SKM-1 treated with dmso at 0.1 percent for 144 hours (cell line): Measurements from ENCODE around the gene MRPL41.
A peak's percentile ranks its signal among the peaks of the same experiment; 100 is the strongest.
"Not testable (repeated sequence)": the region's sequence is repeated elsewhere in the genome, so short reads cannot be mapped to it uniquely, and the experiment has no call there.

Source experiments
- DNase-seq: peaks from one replicate; lab custom pipeline; 2025; ENCODE audit not compliant: unreplicated experiment; lab: John Stamatoyannopoulos, UW

The MRPL41 gene

DNA sequence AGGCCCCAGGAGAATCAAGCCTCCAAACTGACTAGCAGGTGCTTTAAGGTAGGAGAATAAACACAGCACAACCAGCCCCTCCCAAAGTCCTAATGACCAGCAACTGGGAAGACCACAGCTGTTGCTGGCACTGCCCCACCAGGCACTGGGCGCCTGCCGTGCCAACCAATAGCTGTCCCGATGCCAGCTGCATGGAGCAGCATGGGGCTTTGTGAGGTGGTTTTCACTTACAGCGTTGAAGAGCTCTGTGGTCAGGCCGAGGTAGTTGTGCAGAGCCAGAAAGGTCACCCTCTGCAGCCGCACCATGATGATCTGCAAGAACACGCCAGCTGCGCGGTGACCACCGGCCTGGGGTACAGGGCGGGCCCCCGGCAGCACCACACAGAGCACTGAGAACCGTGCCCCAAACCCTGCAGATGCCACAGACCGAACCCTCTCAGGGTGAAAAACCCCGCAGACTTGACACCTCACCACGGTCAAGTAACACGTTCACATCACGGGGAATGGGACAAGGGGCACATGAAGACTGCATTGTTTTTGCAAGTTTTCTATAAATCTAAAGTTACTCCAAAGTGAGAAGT, 30.2 kb upstream of the MRPL41 start:
- no peak for DNase-seq

DNA sequence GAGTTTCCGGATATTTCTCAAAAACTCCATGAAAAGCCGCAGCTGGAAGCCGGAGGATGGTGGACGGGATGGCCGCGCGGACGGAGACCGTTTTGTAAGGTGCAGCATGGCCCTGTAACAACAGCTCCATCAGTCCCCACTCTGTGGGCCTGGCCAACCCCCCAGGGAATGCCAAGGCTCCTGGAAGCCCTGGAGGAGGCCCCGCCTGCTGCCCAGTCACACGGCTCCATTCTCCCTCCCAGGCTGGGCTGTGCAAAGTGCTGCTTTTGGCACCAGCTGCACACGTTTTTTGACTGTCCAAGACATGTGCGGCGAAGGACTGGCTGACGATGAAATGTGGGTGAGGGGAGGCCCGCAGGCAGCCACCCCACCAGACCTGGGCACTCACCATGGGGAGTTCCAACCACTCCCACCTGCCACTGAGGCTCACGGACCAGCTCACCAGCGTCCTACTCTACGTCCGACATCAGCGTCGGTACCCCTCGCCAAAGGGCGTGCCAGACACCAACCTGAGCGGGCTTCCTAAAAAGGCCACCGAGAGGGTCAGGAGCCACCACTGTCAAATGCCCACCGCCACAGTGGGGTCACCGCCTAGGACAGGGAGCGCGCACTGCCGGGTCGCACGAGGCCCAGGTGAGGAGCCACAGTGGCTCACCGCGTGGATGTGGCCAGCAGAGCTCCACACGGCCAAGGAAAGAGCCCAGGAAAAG, 28.8 kb upstream of the MRPL41 start:
- DNase-seq, result no peak

DNA sequence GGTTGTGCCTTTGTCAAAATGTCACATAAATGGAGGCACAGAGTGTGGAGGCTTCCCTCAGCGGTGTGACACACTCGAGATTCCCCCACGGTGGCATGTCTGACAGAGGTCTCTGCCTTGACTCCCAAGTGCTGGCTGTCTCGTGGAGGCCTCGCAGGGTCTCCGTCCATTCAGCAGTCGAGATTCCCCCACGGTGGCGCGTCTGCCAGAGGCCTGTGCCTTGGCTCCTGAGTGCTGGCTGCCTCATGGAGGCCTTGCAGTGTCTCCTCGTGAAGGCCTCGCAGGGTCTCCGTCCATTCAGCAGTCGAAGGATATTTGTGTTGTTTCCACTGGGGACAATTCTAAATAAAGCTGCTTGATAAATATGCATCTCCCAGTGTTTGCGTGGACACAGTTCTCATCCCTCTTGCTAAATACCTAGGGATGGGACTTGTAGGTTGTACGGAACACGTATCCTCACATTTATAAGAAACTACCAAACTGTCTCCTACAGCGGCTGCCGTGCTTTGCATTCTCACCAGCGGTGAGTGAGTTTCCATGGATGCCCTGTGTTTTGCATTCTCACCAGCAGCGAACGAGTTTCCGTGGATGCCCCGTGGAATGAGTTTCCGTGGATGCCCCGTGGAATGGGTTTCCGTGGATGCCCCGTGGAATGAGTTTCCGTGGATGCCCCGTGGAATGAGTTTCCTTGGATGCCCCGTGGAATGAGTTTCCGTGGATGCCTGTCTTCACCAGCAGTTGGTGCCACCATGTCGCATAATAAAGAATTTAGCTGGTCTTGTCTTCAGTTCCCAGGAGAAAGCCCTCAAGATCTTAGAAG, 27.3 kb upstream of the MRPL41 start:
- DNase-seq, result no peak

DNA sequence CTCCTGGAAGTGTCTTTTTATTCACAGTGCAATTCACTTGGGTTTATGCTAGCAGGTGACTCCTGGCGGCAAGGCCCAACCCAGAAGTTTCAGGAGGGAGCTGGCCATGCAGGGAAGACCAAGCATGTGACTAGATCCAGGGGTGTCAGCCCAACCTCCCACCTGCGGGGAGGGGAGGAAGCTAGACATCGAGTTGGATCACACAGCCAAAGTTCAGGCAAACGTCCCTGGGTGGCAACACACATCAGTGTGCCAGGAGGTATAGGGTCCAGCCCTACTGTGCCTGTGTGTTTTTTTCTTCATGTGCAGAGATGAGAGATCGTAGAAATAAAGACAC, 26.7 kb upstream of the MRPL41 start:
- DNase-seq, result no peak

DNA sequence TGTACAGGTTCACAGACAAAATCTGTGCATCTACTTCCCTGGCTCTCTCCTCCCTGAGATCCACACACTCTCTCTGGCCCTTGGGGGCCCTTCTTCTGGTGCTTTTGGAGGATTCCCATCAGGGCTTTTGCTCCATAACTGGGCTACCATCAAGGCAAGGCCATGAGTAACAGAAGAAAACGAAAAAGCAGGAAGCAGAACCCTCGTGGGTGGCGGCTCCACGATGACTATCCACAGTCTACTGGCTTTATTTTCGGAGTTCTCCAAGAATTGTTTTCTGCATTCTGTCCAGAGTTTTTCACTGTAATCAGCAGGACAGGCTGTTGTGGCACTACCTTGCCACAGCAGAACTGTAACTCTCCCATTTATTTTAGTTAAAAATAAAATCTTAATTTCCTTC, 21.3 kb upstream of the MRPL41 start:
- DNase-seq, result no peak

DNA sequence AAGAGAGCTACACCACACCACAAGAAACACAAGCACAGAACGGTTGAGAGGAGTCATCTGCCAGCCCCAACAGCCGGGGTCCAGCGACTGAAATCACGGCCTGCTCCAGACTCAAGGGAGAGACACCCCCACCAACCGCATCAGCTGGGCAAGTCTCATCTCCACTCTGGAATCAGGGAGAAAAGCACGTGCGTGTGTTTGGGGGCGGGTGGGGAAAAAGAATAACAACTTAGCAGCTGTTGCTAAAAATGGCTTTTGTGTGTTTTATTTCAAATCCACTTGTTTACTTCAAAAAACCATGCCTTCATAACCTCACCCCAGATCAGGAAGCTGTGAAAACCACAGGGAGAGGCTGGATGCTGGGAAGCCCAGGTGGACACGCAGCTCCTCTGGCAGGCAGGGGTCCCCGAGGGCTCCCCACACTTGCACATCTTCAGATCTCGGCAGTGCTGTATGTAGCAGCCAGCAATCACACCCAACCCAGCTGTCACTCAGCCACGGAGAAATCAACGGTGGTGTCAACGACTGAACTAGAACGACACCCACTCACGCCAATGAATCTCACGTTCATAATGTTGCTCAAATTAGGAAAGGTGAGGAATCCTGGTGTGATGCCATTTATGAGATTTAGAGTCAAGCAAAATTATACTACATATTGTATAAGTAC, 20.4 kb upstream of the MRPL41 start:
- DNase-seq, result no peak

DNA sequence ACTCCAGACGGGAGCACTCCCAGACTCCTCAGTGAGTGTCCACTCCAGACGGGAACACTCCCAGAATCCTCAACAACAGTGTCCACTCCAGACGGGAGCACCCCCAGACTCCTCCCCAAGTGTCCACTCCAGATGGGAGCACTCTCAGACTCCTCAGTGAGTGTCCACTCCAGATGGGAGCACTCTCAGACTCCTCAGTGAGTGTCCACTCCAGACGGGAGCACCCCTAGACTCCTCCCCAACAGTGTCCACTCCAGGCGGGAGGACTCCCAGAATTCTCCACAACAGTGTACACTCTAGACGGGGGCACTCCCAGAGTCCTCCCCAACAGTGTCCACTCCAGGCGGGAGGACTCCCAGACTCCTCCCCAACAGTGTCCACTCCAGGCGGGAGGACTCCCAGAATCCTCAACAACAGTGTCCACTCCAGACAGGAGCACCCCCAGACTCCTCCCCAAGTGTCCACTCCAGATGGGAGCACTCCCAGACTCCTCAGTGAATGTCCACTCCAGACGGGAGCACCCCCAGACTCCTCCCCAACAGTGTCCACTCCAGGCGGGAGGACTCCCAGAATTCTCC, 18.7 kb upstream of the MRPL41 start:
- DNase-seq, result not testable (repeated sequence)

DNA sequence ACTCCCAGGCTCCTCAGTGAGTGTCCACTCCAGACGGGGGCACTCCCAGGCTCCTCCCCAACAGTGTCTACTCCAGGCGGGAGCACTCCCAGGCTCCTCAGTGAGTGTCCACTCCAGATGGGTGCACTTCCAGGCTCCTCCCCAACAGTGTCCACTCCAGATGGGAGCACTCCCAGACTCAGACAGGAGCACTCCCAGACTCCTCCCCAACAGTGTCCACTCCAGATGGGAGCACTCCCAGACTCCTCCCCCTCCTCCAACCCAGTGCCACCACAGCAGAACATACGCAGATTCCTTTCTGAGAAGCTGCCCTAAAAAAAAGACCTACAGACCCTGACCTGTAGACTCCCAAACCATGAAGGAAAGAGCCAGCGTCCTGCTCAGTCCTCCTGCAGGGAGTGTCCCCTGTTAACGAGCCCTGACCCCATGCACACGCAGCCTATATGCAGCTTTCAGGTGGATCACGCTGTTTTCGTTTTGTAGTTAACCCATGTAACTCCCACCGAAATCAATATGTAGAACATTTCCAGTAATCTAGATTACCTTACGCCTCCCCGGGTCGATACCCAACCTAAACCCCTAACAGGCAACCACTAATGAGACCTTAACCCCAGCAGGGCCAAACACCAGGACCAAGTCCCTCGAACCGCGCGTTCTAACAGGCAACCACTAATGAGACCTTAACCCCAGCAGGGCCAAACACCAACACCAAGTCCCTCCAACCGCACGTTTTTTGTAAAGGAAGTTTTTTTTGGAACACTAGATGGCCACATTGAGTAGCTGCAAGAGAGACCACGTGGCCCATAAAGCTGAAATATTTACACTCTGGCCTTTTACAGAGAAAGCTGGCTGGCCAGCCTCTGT, 17.2 kb upstream of the MRPL41 start:
- peak; percentile 72 for DNase-seq

DNA sequence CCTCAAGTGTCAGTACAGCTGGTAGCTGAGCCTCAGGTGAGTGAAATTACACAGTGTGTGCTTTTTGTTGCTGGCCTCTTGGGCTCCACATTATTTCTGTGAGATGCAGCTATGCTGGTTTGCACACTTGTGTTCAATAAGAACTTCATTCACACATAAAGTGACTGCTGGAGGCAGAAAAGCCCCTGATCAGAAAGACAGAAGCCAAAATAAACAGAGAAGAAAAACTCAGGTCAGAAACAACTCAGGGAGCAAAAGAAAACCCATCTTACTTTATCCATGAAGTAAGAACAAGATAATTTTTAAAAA, 16.6 kb upstream of the MRPL41 start:
- no peak for DNase-seq

DNA sequence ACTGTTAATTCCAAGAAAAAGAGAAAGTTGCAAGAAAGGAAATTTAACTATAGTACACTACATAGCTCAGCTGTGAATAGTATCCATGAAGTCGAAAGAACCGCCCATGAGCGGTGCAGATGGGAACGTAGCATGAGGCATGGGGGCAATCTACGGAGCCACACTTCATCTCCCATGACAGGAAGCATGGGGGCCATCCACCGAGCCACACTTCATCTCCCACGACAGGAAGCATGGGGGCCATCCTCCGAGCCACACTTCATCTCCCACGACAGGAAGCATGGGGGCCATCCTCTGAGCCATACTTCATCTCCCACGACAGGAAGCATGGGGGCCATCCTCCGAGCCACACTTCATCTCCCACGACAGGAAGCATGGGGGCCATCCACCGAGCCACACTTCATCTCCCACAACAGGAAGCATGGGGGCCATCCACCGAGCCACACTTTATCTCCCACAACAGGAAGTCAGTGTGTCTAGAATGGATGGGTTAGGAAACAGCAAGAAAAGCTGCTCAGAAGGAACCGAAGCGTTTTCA, 15.0 kb upstream of the MRPL41 start:
- DNase-seq, result not testable (repeated sequence)

DNA sequence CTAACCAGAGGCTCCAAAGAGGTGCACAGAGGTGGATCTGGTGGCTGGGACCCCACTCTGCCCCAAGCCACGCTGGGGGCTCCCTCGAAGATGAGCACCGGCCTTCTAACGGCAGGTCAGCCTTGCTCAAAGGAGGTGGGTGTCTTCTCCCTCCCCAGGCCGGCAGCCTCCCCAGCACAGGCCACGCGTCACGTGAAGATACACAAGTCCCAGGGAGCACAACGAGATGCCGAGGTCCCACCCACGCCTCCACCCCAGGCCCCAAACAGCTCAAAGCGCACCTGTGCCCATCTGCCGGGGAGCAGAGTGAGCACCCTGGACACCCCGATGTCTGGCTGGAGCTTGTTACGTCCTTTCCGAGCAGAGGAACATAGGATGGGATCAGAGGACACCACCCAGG, 13.6 kb upstream of the MRPL41 start:
- no peak for DNase-seq

DNA sequence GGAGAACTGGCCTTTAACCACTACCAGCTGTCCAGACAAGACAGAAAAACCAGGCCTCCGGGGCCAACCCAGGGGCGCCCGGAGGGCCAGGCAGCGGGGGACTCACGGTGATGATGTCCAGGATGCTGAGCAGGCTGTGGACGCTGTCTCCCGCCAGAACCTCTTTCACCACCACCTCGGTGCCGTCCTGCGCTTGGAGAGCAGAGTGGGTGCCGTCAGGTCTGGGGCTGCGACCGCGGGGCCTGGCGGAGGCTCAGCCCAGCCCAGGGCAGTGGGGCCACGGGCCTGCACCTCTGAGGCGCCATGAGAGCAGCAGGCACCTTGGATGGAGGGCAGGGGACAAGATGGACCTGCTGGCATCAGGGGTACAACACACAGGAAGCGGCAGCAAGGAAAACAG, 11.1 kb upstream of the MRPL41 start:
- DNase-seq, result no peak

DNA sequence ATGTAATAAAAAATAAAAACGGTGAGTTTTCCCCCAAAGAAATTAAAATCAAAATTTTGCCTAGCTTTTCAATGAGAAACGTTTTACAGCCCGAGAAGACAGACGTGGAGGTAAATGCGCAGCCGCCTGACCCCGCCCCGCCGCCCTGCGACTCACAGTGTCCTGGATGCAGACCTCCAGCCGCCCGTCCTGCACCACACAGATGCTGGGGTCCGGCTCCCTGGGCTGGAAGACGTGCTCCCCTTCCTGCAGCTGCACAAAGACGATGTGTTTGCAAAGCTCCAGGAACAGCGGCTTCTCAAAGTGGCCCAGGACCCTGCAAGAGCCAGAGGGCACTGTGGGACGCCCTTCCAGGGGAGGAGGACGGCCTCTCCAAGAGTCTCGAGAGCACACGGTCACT, 9.2 kb upstream of the MRPL41 start:
- DNase-seq, result no peak

DNA sequence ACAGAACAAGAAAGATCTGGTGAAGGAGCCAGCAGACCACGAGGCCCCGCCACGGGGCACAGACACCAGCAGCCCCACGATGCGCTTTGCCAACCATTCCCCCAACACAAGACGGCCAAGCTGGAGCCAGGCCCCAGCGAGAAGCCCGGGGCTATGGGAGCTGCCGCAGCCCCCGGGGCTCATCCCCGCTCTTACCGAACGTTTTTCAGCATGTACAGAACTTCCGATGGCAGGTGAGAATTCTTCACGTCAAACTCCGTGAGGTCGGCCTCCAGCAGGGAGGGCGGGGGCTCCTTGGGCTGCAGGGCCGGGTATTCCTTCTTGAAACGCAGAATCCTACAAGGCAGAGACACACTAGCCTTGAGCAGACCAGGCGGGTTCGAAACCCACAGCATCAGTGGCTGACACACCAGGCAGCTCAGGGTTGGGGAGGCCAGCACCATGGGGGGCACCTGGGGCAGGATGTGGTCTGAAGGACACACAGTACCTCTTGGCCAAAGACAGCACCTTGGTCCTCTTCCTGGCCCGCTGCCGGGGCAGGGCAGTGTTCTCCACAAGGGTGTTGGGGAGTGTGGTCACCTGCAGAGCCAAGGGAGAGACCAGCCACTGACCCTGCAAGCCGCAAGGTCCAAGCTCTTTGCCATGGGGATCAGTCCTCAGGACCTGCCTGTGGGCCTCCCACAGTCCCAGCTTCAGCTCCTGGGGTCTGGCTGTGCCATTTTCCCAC, 8.3 kb upstream of the MRPL41 start:
- DNase-seq, result no peak

DNA sequence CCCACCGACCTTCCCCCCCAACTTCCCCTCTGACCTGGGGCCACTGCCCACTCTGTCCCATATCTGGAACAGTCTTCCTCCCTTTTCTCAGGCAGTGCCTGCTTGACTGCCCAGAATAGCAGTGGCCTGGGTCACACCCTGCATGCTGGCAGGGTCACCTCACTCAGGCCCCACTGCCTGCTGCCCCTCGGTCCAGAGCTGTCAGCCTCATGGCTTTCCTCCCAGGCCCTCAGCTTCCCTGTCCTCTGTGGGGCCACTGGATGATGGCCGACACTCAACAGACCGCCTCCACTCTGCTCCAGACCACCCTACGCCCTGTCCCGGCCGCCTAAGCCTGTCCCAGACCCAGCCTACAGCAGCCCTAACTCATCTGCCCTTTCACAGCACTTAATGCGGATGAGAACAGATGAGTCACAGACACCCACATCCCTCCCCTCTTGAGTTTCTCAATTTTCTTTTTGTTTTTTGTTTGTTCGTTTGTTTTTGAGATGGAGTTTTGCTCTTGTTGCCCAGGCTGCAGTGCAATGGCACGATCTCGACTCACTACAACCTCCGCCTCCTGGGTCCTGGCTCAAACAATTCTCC, 7.4 kb upstream of the MRPL41 start:
- no peak for DNase-seq

DNA sequence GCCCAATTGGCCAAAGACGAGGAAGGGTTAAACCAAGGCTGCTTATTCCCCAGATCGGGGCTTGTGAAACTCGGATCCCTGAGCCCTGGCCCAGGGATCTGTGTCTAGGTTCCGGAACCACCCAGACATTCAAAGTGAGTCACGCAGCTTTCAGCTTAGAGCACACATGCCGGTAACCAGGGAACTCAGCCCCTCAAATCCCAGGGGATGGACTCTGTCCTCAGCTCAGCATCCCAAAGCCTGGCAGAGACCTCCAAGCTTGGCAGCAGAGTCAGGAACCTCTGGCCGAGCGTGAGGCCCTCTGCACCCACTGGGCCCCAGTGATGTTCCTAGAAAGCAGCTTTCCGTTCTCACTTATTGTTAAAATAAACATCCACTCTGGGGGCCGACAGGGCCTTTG, 6.6 kb upstream of the MRPL41 start:
- DNase-seq, result no peak

DNA sequence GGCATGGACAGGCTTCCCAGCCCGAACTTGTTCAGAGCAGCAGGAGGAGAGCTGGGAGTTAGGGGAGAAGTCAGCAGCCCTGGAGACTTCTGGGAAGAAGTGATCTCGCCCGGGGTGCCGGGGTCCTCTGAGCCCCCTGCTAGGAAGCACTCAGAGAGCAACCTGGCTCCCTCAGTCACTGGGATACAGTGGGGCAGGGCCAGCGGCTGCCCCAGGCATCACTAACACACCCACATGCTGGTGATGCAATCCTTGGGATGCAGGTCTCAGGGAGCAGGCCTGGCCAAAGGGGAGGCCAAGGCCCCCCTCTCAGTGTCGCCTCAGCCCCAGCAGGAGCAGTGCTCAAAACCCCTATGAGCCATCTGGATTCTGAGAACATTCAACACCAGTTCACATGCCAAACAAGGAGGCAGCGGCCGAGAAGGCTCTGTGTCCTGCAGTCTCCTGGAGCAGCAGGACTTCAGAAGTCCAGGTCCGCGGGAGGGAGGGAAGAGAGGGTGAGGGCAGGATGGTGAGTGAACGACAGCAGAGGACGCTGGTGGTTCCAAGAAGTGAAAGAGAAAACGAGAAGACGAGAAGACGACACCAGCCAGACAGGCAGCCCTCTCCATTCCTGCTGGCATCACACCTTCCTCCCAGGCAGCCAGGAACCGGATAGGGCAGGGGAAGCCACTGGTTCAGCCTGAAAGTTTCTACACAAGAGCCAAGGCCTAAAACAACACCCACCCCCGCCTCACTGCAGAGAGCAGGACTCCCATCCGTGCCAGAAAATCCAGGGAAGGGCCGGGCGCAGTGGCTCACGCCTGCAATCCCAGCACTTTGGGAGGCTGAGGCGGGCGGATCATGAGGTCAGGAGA, 3.8 kb upstream of the MRPL41 start:
- DNase-seq, result no peak

DNA sequence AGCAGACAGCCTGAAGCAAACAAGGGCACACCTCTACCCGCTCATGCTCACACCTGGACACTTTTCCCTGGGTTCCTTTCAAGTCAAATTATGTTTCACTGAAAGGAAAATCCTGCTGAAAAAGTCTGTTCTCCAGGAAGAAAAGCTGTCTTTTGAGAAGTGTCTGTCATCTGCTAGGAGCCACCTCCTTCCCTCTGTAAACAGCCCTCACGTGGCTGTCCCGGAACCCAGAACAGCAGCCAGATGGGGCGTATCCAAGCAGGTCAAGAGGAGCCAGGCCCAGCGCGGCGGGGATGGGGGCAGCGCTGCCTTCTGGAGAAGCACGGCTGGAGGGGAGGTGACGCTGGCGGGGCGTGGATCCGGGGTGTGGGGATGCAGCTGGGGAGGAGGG, 1.5 kb upstream of the MRPL41 start, which contains the start of gene PNPLA7:
Gene PNPLA7, minus strand, starts transcription at position 172 of the 391 bp plus-strand sequence. CDS start 205 bp downstream, outside the sequence.
- DNase-seq, result peak; percentile 73

DNA sequence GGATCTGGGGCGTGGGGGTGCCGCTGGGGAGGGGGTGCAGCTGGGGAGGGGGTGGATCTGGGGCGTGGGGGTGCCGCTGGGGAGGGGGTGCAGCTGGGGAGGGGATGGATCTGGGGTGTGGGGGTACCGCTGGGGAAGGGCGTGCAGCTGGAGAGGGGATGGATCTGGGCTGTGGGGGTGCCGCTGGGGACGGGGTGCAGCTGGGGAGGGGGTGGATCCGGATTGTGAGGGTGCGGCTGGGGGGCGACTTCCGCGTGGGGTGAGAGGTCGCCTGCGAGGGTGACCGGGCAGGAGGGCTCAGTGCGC, 768 bp upstream of the MRPL41 start:
- DNase-seq, result not testable (repeated sequence)
